Measurements from ENCODE around the gene MAMSTR.

The MAMSTR gene

DNA sequence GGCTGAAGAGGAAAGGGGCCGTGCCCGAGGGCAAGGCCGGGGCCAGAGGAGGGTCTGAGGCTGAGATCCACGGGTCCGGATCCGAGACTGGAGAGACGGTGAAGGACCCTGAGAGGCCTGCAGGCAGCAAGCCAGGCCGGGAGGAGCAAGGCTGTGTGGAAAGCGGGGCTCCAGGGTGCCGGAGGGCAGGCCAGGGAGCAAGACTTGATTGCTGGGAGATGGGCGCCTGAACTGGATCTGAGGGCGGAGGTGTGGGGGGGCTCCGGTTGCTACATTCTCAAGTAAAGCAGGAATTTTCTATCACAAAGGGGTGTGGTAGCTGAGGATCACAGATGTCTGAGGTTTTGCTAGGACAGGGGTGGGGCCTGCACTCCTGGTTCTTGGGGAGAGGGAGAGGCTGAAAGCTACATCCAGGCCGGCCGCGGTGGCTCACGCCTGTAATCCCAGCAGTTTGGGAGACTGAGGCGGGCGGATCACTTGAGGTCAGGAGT is 3.8 kb downstream of the MAMSTR start:
- DNase-seq, result no peak

DNA sequence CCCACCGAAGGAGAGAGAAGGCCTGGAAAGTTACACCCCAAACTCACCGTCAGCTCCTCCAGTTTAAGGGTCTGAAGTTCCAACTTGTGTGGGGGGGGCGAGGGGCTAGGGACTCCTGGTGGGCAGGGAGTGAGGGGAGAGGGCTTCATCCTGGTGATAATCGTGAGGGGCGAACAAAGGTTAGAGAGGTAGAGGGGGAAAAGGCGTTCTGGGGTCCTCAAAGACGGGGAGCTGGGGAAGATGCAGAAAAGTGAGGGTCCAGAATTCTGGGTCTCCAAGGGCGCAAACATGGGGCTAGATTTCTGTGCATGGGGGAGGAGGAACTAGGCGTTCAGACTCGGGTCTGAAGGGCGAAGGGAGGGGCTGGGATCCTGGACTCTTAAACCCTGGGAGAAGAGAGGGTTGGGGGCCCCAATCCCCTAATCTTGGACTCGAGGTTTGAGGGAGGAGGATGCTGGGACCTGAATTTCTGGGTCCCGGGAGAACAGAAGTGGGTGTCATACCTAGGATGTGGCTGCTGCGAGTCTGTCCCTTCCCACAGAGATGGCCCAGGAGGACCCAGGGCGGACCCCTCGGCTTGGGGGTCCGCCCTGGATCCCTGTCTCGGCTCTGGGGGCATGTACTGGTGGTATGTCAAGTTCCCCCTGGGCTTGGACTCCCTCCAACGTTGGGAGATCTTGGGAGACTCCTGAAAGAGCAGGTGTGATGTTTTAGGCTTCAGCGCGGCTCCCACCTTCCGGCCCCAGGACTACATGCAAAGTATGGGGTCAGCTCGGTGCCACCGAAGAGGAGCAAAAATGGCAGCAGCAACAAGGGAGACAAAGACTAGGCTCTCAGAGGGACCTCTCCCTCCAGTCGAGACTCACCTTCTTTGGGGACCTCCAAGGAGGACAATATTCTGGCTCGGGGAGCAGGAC is 4.5 kb downstream of the MAMSTR start:
- peak overlapping the region; percentile 81 for H3K27ac ChIP-seq
- H3K4me3 ChIP-seq (ENCODE audit: low read depth, low read length), result peak overlapping the region; percentile 42
- DNase-seq, result no peak
- no peaks in the 10 kb centered on the region for H3K9me3 ChIP-seq (ENCODE audit: severe bottlenecking)
- no peaks in the 10 kb centered on the region for H3K36me3 ChIP-seq
- no peaks in the 10 kb centered on the region for H3K27me3 ChIP-seq (ENCODE audit: insufficient read depth, low read depth, severe bottlenecking)
- TF ChIP-seq, protein P1, sequence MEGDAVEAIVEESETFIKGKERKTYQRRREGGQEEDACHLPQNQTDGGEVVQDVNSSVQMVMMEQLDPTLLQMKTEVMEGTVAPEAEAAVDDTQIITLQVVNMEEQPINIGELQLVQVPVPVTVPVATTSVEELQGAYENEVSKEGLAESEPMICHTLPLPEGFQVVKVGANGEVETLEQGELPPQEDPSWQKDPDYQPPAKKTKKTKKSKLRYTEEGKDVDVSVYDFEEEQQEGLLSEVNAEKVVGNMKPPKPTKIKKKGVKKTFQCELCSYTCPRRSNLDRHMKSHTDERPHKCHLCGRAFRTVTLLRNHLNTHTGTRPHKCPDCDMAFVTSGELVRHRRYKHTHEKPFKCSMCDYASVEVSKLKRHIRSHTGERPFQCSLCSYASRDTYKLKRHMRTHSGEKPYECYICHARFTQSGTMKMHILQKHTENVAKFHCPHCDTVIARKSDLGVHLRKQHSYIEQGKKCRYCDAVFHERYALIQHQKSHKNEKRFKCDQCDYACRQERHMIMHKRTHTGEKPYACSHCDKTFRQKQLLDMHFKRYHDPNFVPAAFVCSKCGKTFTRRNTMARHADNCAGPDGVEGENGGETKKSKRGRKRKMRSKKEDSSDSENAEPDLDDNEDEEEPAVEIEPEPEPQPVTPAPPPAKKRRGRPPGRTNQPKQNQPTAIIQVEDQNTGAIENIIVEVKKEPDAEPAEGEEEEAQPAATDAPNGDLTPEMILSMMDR (IDR thresholded peaks at IDR 0.05; ENCODE audit: low read depth, low read length), result no peak

More for the DNA sequence above, 3.8 kb downstream of the MAMSTR start:
- H3K27ac ChIP-seq, result no peak overlapping the region; the same call in 1 of the 2 replicates
- H3K27me3 ChIP-seq (ENCODE audit: insufficient read depth, low read depth, severe bottlenecking), result no peaks in the 10 kb centered on the region
- no peak overlapping the region for H3K4me3 ChIP-seq (ENCODE audit: low read depth, low read length)
- H3K9me3 ChIP-seq (ENCODE audit: severe bottlenecking), result no peaks in the 10 kb centered on the region
- TF ChIP-seq, protein P1 (IDR thresholded peaks at IDR 0.05; ENCODE audit: low read depth, low read length), result no peak
- no peaks in the 10 kb centered on the region; the same call in 1 of the 2 replicates for H3K36me3 ChIP-seq

DNA sequence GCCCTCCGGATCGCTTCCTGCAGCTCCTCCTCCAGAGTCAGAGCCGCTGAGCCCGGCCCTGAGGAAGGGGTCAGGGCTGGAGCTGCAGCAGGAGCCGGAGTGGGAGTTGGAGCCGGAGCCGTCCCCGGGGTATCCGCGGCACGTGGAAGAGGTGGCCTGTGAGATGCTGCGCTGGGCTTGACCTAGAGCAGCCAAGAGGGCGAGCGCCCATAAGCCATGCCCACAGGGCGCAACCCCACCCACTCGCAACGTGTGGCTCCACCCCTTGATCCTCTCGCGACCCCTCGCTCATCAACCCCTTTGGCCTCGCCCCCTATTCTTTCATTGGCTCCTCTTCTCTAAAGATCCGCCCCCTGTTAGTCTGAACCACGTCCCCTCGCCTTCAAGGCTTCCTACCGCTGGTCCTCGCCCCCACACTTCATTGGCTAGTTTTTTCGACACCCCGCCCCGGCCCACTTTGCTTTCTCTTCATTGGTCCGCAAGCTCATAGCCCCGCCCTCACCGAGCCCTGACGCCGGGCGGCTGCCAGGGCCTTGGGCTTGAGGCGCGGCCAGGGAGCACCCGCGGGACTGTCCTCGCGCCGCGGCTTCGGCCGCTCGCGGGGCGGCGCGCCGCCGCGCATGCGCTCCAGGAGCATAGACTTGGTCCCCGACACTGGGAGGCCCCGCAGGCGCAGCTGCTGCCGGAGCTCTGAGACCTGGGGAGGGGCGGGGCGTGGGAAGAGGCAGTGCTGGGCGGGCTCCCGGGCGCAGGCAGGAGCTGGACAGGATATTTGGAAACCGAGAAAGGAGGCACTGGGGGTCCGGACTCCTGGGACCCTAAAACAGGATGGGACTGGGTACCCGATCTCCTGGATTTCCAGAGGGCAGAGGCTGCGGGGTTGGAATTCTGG is 5.4 kb downstream of the MAMSTR start:
- Histone ChIP-seq H3K9me3 (ENCODE audit: severe bottlenecking) (no peaks in the 10 kb centered on the region), H3K27ac (peak overlapping the region; percentile 81), H3K27me3 (ENCODE audit: insufficient read depth, low read depth, severe bottlenecking) (no peaks in the 10 kb centered on the region), H3K4me3 (ENCODE audit: low read depth, low read length) (peak overlapping the region; percentile 70), H3K36me3 (no peaks in the 10 kb centered on the region)
- DNase-seq, result peak; percentile 99
- TF ChIP-seq, protein P1 (IDR thresholded peaks at IDR 0.05; ENCODE audit: low read depth, low read length), result no peak

DNA sequence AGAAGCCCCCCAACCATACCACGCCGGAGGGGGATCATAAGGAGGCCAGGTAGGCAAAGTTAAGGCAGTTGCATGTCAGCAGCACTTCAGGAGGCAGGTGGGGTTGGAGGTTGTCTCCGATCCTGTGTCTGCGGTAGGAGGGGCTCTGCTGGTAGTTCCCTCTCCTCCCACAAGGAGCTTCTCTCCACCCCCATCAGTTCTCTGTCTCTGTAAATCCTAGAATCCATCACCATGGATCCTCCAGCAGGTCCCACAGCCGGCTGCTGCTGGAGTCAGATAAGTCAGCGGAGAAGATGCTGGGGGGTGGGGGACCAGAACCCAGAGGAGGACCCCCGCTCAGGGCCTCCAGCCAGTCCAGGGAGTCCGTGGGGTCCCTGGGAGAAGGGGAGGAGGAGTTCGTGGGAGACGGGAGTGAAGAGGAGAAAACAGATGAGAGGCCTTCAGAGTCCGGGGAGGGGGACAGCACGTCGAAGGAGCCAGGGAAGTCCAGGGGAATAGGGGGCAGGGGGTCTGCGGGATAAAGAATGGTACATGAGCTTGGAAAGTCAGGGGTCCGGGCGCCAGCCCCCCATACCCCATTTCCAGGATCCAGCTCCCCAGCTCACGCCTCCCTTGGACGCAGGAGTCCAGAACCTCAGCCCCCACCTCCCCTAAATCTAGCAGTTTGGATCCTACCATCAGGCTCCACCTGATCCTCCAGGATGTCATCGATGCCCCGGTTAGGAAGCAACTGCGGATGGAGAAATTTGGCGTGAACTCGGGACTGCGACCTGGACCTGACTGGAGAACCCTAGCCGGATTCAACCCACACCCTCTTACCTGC is 6.3 kb downstream of the MAMSTR start:
- Histone ChIP-seq H3K4me3 (ENCODE audit: low read depth, low read length) (peak overlapping the region; percentile 70), H3K27ac (peak overlapping the region; percentile 18; the same call in 1 of the 2 replicates), H3K27me3 (ENCODE audit: insufficient read depth, low read depth, severe bottlenecking) (no peaks in the 10 kb centered on the region), H3K36me3 (no peaks in the 10 kb centered on the region), H3K9me3 (ENCODE audit: severe bottlenecking) (no peaks in the 10 kb centered on the region)
- TF ChIP-seq, protein P1 (IDR thresholded peaks at IDR 0.05; ENCODE audit: low read depth, low read length), result no peak; the same call in 1 of the 2 replicates
- DNase-seq, result peak; percentile 71

DNA sequence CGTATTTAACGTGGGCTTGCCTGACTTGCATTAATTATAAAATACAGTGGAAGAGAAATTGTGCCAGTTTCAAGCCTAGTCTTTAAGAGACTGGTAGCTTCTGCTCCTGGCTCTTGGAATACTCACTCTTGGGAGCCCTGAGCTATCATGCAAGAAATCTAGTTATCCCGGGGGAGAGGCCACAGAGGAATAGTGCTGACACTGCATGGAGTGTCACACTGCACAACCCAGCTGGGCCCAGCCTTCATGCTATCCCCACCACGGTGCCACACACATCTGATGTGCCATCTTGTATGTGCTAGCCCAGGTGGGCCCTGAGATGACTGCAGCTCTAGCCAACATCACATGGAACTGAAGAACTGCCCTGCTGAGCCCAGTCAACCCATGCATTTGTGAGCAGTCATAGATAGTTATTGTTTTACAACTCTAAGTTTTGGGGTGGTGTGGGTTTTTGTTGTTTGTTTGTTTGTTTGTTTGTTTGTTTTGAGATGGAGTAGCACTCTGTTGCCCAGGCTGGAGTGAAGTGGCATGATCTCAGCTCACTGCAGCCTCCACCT is 8.3 kb downstream of the MAMSTR start:
- Histone ChIP-seq H3K27me3 (ENCODE audit: insufficient read depth, low read depth, severe bottlenecking) (no peaks in the 10 kb centered on the region), H3K9me3 (ENCODE audit: severe bottlenecking) (no peaks in the 10 kb centered on the region), H3K36me3 (no peaks in the 10 kb centered on the region), H3K4me3 (ENCODE audit: low read depth, low read length) (no peak overlapping the region), H3K27ac (no peak overlapping the region)
- no peak for DNase-seq
- TF ChIP-seq, protein P1 (IDR thresholded peaks at IDR 0.05; ENCODE audit: low read depth, low read length), result no peak

All from WERI-Rb-1 (cell line).